H9 (cell line): Measurements from ENCODE around the gene BICDL2. TPM values are rescaled to one million over a fixed set of nuclear protein-coding genes. Genes with fewer than 3 reads are reported as not detected.
"Not testable (repeated sequence)": the region's sequence is repeated elsewhere in the genome, so short reads cannot be mapped to it uniquely, and the experiment has no call there.

ENCODE experiments used
- DNase-seq: peaks from one replicate; pipeline ENCODE4 v3.0.0-alpha.2; 2017
- H2AFZ ChIP-seq: one replicate; pipeline ENCODE4 v1.6.1; 2013; ENCODE audit warnings: mild to moderate bottlenecking, low read length, control low read depth, moderate library complexity
- H2AK5ac ChIP-seq: 2 replicates; pipeline ENCODE4 v1.6.1; 2013; ENCODE audit warnings: low read length, control low read depth, mixed read lengths; ENCODE audit not compliant: insufficient read length
- H2BK120ac ChIP-seq: one replicate; pipeline ENCODE4 v1.6.1; 2013; ENCODE audit warnings: low read depth, mild to moderate bottlenecking, low read length, control low read depth, inconsistent platforms; ENCODE audit not compliant: poor library complexity, severe bottlenecking
- H2BK12ac ChIP-seq: 2 replicates; pipeline ENCODE4 v1.6.1; 2013; ENCODE audit warnings: low read length, control low read depth, mixed read lengths, low read depth; ENCODE audit not compliant: insufficient read length
- H2BK15ac ChIP-seq: 2 replicates; pipeline ENCODE4 v1.6.1; 2013; ENCODE audit warnings: low read depth, low read length, control low read depth
- H2BK20ac ChIP-seq: one replicate; pipeline ENCODE4 v1.6.1; 2013; ENCODE audit warnings: low read depth, mild to moderate bottlenecking, low read length, control low read depth, inconsistent platforms; ENCODE audit not compliant: poor library complexity, severe bottlenecking
- H2BK5ac ChIP-seq: 2 replicates; pipeline ENCODE4 v1.6.1; 2013; ENCODE audit warnings: low read length, control low read depth, mixed read lengths; ENCODE audit not compliant: insufficient read length
- H3K14ac ChIP-seq: 2 replicates; pipeline ENCODE4 v1.6.1; 2013; ENCODE audit warnings: low read length, control low read depth; ENCODE audit not compliant: insufficient read depth
- H3K18ac ChIP-seq: 2 replicates; pipeline ENCODE4 v1.6.1; 2013; ENCODE audit warnings: low read depth, mild to moderate bottlenecking, mixed read lengths, low read length, control low read depth; ENCODE audit not compliant: insufficient read length
- H3K23ac ChIP-seq: 2 replicates; pipeline ENCODE4 v1.6.1; 2013; ENCODE audit warnings: low read length, control low read depth, mixed read lengths, low read depth; ENCODE audit not compliant: insufficient read length
- H3K23me2 ChIP-seq: 2 replicates; pipeline ENCODE4 v1.6.1; 2013; ENCODE audit warnings: low read depth, mild to moderate bottlenecking, mixed read lengths, low read length, control low read depth; ENCODE audit not compliant: insufficient read length, poor library complexity, severe bottlenecking
- H3K27ac ChIP-seq: 2 replicates; pipeline ENCODE4 v1.5.1; 2013; ENCODE audit warnings: low read length, control low read depth, mixed read lengths, low read depth; ENCODE audit not compliant: insufficient read length
- H3K27me3 ChIP-seq: 2 replicates; pipeline ENCODE4 v1.6.1; 2013; ENCODE audit warnings: low read length, control low read depth, inconsistent platforms; ENCODE audit not compliant: insufficient read depth
- H3K4ac ChIP-seq: 2 replicates; pipeline ENCODE4 v1.6.1; 2013; ENCODE audit warnings: low read depth, mild to moderate bottlenecking, control low read depth, inconsistent platforms, low read length, moderate library complexity
- H3K4me1 ChIP-seq: 2 replicates; pipeline ENCODE4 v1.6.1; 2013; ENCODE audit warnings: low read length, control low read depth, inconsistent platforms; ENCODE audit not compliant: insufficient read depth
- H3K4me2 ChIP-seq: 2 replicates; pipeline ENCODE4 v1.6.1; 2013; ENCODE audit warnings: low read length, control low read depth, mixed read lengths; ENCODE audit not compliant: insufficient read length, insufficient read depth
- H3K56ac ChIP-seq: 2 replicates; pipeline ENCODE4 v1.6.1; 2013; ENCODE audit warnings: low read depth, mild to moderate bottlenecking, mixed read lengths, low read length, control low read depth; ENCODE audit not compliant: insufficient read length
- H3K79me1 ChIP-seq: 2 replicates; pipeline ENCODE4 v1.6.1; 2013; ENCODE audit warnings: low read depth, mild to moderate bottlenecking, moderate library complexity, low read length, control low read depth, inconsistent platforms; ENCODE audit not compliant: insufficient read depth, poor library complexity, severe bottlenecking
- H3K79me2 ChIP-seq: 2 replicates; pipeline ENCODE4 v1.6.1; 2013; ENCODE audit warnings: low read length, control low read depth, inconsistent platforms; ENCODE audit not compliant: insufficient read depth
- H3K9ac ChIP-seq: 2 replicates; pipeline ENCODE4 v1.6.1; 2013; ENCODE audit warnings: low read length, control low read depth, mixed read lengths; ENCODE audit not compliant: insufficient read length; ENCODE audit errors: extremely low read depth
- H3K9me3 ChIP-seq: one replicate; pipeline ENCODE4 v1.6.1; 2013; ENCODE audit warnings: low read depth, low read length, inconsistent platforms; ENCODE audit not compliant: control insufficient read depth
- H3T11ph ChIP-seq: one replicate; pipeline ENCODE4 v1.6.1; 2013; ENCODE audit warnings: mild to moderate bottlenecking, low read length, control low read depth, inconsistent platforms
- H4K20me1 ChIP-seq: one replicate; pipeline ENCODE4 v1.6.1; 2013; ENCODE audit not compliant: control insufficient read depth, insufficient read length, insufficient read depth
- H4K5ac ChIP-seq: 2 replicates; pipeline ENCODE4 v1.6.1; 2013; ENCODE audit warnings: low read depth, mild to moderate bottlenecking, mixed read lengths, low read length, control low read depth; ENCODE audit not compliant: insufficient read length
- H4K8ac ChIP-seq: replicated peaks from 2 replicates; pipeline ENCODE4 v1.6.1; 2013; ENCODE audit warnings: low read length, control low read depth, mixed read lengths, low read depth; ENCODE audit not compliant: insufficient read length
- H4K91ac ChIP-seq: 2 replicates; pipeline ENCODE4 v1.6.1; 2013; ENCODE audit warnings: low read depth, mild to moderate bottlenecking, moderate library complexity, mixed read lengths, low read length, control low read depth; ENCODE audit not compliant: insufficient read length
- H3K27ac Mint-ChIP-seq, 3 experiments: 2 replicates in 2 of 3; 3 replicates in 1 of 3; pipeline ENCODE4 v1.8.0; 2020 to 2021; ENCODE audit warnings: mixed read lengths in 3 of 3, mild to moderate bottlenecking in 1 of 3, moderate library complexity in 1 of 3
- H3K27me3 Mint-ChIP-seq: 2 replicates; pipeline ENCODE4 v1.8.0; 2021; ENCODE audit warnings: low read depth, mild to moderate bottlenecking, moderate library complexity, mixed read lengths
- H3K36me3 Mint-ChIP-seq, 3 experiments: 2 replicates in 2 of 3; 3 replicates in 1 of 3; pipeline ENCODE4 v1.8.0; 2020 to 2021; ENCODE audit warnings: low read depth in 3 of 3, mixed read lengths in 3 of 3; ENCODE audit not compliant: insufficient read depth in 1 of 3
- H3K4me1 Mint-ChIP-seq, 2 experiments: 2 replicates each; pipeline ENCODE4 v1.8.0; 2020; ENCODE audit warnings: mixed read lengths in 2 of 2
- H3K4me3 Mint-ChIP-seq, 2 experiments: 2 replicates in 1 of 2; 3 replicates in 1 of 2; pipeline ENCODE4 v1.8.0; 2020 to 2021; ENCODE audit warnings: mild to moderate bottlenecking in 2 of 2, mixed read lengths in 2 of 2, moderate library complexity in 1 of 2
- H3K9me3 Mint-ChIP-seq, 2 experiments: 2 replicates in 1 of 2; 3 replicates in 1 of 2; pipeline ENCODE4 v1.8.0; 2020; ENCODE audit warnings: mild to moderate bottlenecking in 2 of 2, mixed read lengths in 2 of 2, moderate library complexity in 1 of 2
- CTCF ChIP-seq: fragments of 200-600 bp; sonication (generic); conservative IDR thresholded peaks from 3 replicates; pipeline ENCODE4 v1.8.0; 2021; ENCODE audit warnings: antibody characterized with exemption, mild to moderate bottlenecking
- WGBS: extraction: QIAGEN DNeasy Blood & Tissue Kit; methylation state at CpG from one replicate; pipeline ENCODE4 v1.1.7; 2013; ENCODE audit warnings: missing lambda C conversion rate, low lambda C conversion rate, mixed read lengths; ENCODE audit not compliant: insufficient read length; ENCODE audit errors: extremely low coverage; 5-methylcytosine and 5-hydroxymethylcytosine counted together
- total RNA-seq: library from RNA; stranded (reverse); gene quantifications from 2 replicates; pipeline ENCODE4 v1.2.1, GENCODE V29; 2021

The BICDL2 gene
- total RNA-seq, 1 experiment from 2014 or later, result 13.5 TPM

- H2AFZ ChIP-seq, result no peak overlapping the region
- H3K36me3 Mint-ChIP-seq, result peaks cover 13 to 48% (median 13%) of the 10 kb centered on the region in 3 experiments; a peak in 6 of 7 replicates
- H3K79me1 ChIP-seq, result no peaks in the 10 kb centered on the region
- no peaks in the 10 kb centered on the region for H3K27me3 ChIP-seq
- no peak overlapping the region for H3K9ac ChIP-seq
- no peak overlapping the region for H3K4me2 ChIP-seq
- H3K18ac ChIP-seq, result no peak overlapping the region
- TF ChIP-seq CTCF, result no peak
- H3K79me2 ChIP-seq, result no peaks in the 10 kb centered on the region
- no peak for DNase-seq
- no peak overlapping the region for H3K27ac ChIP-seq
- no CpG with 5 or more reads among the region's 1 CpG for WGBS
- H3K56ac ChIP-seq, result no peak overlapping the region
- H3K9me3 ChIP-seq, result no peaks in the 10 kb centered on the region
- H3K4me3 Mint-ChIP-seq, result no peak overlapping the region
- no peak overlapping the region for H2BK15ac ChIP-seq
- peaks cover 4% of the 10 kb centered on the region; the same call in 1 of the 2 replicates for H3K27me3 Mint-ChIP-seq
- no peak overlapping the region for H4K91ac ChIP-seq
- H2BK120ac ChIP-seq, result no peak overlapping the region
- H3K4me1 ChIP-seq, result no peaks in the 10 kb centered on the region
- H3K14ac ChIP-seq, result no peak overlapping the region
- no peak overlapping the region for H4K8ac ChIP-seq
- no peaks in the 10 kb centered on the region for H4K20me1 ChIP-seq
- H4K5ac ChIP-seq, result no peak overlapping the region
- H3K27ac Mint-ChIP-seq, result no peak overlapping the region
- no peak overlapping the region for H3K4ac ChIP-seq
- H3K23ac ChIP-seq, result no peak overlapping the region
- H3K4me1 Mint-ChIP-seq, result peaks cover 10 to 17% of the 10 kb centered on the region in 2 experiments
- no peak overlapping the region for H2AK5ac ChIP-seq
- H3T11ph ChIP-seq, result no peak overlapping the region
- no peak overlapping the region for H2BK5ac ChIP-seq
- no peaks in the 10 kb centered on the region for H3K9me3 Mint-ChIP-seq
- no peaks in the 10 kb centered on the region for H3K23me2 ChIP-seq
- H2BK12ac ChIP-seq, result no peak overlapping the region
- no peak overlapping the region for H2BK20ac ChIP-seq
Measured at GRCh38 chr16:3084491-3084890, 47.7 kb upstream of the BICDL2 start.

DNA sequence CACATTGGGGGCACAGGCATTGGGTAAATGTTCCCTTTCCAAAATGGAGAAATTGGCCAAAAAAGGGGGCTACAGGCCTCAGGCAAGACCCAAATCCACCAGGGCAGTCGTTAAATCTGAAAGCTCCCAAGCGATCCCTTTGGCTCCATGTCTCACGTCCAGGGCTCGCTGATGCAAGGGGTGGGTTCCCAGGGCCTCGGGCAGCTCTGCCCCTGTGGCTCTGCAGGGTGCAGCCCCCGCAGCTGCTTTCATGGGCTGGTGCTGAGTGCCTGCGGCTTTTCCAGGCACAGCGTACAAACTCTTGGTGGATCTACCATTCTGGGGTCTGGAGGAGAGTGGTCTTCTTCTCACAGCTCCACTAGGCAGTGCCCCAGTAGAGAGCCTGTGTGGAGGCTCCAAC lies 46.7 kb upstream of the BICDL2 start:
- not testable (repeated sequence) for H2AK5ac ChIP-seq, H3K14ac ChIP-seq, H2BK20ac ChIP-seq, H3K23ac ChIP-seq, H3K56ac ChIP-seq, H3K27me3 Mint-ChIP-seq, H3K79me1 ChIP-seq, DNase-seq, H3K4me1 ChIP-seq, H3T11ph ChIP-seq, H2AFZ ChIP-seq, H4K8ac ChIP-seq, H3K4ac ChIP-seq, H3K27ac ChIP-seq, H2BK120ac ChIP-seq, H3K18ac ChIP-seq, H4K91ac ChIP-seq, H4K20me1 ChIP-seq, H2BK15ac ChIP-seq, H3K27me3 ChIP-seq, H3K9me3 Mint-ChIP-seq, H3K9me3 ChIP-seq, H3K4me2 ChIP-seq, H3K9ac ChIP-seq, H3K4me3 Mint-ChIP-seq, H4K5ac ChIP-seq, H2BK5ac ChIP-seq, H3K23me2 ChIP-seq, H2BK12ac ChIP-seq, H3K79me2 ChIP-seq
- Mint-ChIP-seq H3K27ac (peak overlapping the region in 1 of 3 experiments; percentile 68; a peak in 2 of 7 replicates), H3K36me3 (peaks cover 3 to 43% (median 9%) of the 10 kb centered on the region in 3 experiments; a peak in 6 of 7 replicates), H3K4me1 (peaks cover 17 to 18% of the 10 kb centered on the region in 2 experiments)
- no CpG with 5 or more reads among the region's 8 CpGs for WGBS
